GM13976 (cell line): ENCODE measurements around the gene MORN2.

ENCODE experiments used
- DNase-seq: peaks from one replicate; pipeline ENCODE4 v3.0.0; 2012; ENCODE audit warnings: low spot score
- in situ Hi-C: fragments of 300-500 bp; cut with MboI; formaldehyde crosslinking; loops from one replicate; pipeline ENCODE4 v1.12.0; 2022; ENCODE audit warnings: low sequenced_read_pairs, mixed read lengths, inconsistent platforms; ENCODE audit not compliant: unreplicated experiment
- TF ChIP-seq, protein P1 (sequence below): IDR thresholded peaks from 2 replicates; pipeline ENCODE4 v1.5.1; 2012; ENCODE audit warnings: borderline replicate concordance, mild to moderate bottlenecking; ENCODE audit not compliant: insufficient read depth; ENCODE audit errors: extremely low read depth, missing control alignments, control extremely low read depth

The MORN2 gene

DNA sequence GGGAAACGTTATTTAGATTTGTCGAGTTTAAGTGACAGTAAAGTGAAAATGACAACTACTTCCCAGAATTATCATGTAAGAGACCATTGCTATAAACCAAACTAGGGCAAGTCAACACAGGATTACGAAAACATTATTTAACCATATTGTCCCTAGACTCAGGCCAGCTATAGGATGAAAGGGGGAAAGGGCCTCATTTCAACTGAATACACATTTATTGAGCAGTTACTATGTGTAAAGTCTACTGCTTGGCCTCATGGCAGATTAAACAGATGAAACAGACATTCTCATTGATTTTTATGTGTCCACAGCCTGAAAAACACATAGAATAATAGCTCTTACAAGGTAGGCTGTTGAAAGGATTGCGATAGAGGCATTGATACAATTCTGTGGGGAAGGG lies 46.6 kb downstream of the MORN2 start:
- TF ChIP-seq, protein P1, sequence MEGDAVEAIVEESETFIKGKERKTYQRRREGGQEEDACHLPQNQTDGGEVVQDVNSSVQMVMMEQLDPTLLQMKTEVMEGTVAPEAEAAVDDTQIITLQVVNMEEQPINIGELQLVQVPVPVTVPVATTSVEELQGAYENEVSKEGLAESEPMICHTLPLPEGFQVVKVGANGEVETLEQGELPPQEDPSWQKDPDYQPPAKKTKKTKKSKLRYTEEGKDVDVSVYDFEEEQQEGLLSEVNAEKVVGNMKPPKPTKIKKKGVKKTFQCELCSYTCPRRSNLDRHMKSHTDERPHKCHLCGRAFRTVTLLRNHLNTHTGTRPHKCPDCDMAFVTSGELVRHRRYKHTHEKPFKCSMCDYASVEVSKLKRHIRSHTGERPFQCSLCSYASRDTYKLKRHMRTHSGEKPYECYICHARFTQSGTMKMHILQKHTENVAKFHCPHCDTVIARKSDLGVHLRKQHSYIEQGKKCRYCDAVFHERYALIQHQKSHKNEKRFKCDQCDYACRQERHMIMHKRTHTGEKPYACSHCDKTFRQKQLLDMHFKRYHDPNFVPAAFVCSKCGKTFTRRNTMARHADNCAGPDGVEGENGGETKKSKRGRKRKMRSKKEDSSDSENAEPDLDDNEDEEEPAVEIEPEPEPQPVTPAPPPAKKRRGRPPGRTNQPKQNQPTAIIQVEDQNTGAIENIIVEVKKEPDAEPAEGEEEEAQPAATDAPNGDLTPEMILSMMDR = no peak
- in situ Hi-C loops = no loop called here
- no peak for DNase-seq

DNA sequence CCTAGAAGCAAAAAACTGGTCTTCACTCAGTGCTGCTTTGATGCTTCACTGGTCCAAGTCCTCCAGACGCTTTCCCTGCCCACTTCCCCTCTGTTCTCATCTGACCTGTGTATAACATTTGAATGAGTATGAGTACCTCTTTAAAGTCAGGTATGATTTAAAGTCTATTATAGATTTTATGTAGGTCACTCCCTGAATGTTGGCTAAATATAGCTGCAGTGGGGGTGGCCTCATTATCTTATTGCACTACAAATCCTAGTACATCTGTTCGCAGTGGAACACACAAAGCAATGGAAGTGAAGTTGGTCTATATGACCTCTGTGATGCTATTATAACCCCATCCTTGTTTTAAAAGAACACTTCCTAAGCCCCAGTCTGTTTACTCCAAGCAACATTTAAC lies 47.1 kb downstream of the MORN2 start:
- TF ChIP-seq, protein P1 = no peak
- in situ Hi-C loops = no loop called here
- no peak for DNase-seq

DNA sequence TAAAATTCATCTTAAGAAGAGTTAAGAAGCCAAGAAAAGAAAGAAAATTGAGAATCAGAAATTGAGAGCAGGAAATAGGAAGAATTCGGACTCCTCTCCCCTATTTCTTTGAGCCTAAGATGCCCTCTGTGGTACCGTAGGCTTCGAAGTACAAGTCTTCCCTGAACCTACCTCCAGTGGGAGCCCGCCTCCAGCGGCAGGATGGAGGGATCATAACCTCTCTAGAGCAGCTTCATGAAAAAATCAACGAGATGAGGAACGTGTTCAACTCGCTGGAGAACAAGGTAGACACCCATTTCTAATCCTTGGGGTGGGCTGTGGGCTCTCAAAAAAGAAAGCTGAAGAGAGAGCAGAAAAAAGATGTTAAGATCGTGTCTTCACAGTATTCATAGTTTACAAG lies 50.2 kb downstream of the MORN2 start:
- no peak for DNase-seq
- TF ChIP-seq, protein P1 = no peak
- in situ Hi-C loops = no loop called here

DNA sequence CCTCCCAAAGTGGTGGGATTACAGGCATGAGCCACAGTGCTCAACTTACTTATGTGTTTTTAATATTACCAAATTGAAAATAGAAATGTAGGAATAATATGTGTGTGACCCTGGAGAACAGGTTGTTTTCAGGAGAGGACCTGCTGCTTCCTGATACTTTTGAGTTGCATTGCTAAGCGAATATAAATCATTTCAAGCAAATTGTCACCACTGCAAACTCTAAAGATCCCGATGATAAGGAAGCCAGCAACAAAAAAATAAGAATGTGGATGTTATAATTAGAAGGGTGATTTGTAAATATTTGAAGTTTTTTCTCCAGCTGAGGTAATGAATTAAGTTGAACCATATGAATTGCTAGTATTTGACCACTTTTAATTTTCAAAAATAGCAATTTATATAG lies 54.8 kb downstream of the MORN2 start:
- in situ Hi-C loops = no loop called here
- no peak for DNase-seq
- TF ChIP-seq, protein P1 = no peak
